ENCODE data around the gene CCND3.

CCND3 gene

DNA sequence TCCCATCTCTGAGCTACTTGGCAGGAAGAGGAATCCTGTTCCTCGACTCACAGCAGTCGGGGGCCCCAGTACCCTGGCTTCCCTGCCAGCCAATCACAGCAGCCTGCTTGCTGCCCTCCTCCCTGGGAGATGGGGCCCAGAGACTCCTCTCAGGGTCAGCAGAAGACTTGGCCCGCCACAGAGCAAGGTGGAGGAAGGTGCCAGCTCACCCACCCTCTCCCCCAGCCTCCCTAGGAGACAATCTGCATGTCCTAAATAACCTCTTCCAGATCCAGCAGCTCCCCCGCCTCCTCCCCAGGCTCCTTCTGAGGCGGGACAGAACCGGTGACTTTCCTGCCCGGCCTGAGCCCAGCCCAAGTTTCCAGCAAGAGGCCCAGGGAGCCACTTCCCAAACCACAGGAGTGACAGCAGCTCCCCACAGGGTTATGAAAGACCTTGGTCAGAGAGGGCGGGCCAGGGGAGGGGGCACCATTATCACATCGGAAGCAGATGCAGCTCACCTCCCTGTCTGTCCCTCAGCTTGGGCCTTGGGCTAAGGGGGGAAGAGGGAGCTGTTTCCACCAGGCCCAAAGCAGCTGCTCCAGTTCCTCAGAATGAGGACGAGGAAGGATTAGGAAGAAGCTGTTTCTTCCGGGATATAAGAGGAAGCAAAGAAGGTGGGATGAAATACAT lies 2.3 kb downstream of the CCND3 start:
- DNase-seq (ENCODE audit: low read depth), result peak; percentile 53
- TF ChIP-seq, protein P1, sequence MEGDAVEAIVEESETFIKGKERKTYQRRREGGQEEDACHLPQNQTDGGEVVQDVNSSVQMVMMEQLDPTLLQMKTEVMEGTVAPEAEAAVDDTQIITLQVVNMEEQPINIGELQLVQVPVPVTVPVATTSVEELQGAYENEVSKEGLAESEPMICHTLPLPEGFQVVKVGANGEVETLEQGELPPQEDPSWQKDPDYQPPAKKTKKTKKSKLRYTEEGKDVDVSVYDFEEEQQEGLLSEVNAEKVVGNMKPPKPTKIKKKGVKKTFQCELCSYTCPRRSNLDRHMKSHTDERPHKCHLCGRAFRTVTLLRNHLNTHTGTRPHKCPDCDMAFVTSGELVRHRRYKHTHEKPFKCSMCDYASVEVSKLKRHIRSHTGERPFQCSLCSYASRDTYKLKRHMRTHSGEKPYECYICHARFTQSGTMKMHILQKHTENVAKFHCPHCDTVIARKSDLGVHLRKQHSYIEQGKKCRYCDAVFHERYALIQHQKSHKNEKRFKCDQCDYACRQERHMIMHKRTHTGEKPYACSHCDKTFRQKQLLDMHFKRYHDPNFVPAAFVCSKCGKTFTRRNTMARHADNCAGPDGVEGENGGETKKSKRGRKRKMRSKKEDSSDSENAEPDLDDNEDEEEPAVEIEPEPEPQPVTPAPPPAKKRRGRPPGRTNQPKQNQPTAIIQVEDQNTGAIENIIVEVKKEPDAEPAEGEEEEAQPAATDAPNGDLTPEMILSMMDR (conservative IDR thresholded peaks at IDR 0.05; ENCODE audit: low read depth, low read length), result no peak
- peak overlapping the region; percentile 35 for H3K4me3 ChIP-seq (ENCODE audit: low read depth, low read length)

DNA sequence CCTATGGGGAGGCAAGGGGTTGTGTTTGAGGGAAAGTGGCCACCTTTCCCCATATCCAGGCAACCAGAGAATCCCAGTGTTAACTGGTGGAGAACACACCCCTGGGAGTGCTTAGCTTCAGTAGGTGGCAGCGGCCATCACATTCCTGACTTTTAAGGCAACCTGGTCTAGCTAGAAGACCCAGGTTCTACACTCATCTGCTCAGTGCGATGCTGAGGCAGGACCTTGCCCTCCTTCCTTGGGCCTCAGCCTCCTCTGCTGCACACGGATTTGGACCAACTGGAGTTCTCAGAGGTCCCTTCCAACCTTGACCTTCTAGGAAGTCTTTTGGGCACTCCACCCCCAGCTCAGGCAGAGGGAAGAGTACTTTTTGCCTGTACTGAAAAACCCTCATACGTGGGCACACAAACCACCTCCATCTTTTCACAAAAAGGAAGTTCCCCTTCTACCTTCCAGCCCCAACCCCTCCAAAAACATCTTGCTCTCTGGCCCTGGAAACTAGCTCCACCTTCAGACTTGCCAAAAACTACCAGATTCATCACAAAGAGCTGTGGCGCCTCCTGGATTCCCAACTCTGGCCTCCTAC lies 2.9 kb downstream of the CCND3 start:
- DNase-seq (ENCODE audit: low read depth), result no peak
- TF ChIP-seq, protein P1 (conservative IDR thresholded peaks at IDR 0.05; ENCODE audit: low read depth, low read length), result no peak

DNA sequence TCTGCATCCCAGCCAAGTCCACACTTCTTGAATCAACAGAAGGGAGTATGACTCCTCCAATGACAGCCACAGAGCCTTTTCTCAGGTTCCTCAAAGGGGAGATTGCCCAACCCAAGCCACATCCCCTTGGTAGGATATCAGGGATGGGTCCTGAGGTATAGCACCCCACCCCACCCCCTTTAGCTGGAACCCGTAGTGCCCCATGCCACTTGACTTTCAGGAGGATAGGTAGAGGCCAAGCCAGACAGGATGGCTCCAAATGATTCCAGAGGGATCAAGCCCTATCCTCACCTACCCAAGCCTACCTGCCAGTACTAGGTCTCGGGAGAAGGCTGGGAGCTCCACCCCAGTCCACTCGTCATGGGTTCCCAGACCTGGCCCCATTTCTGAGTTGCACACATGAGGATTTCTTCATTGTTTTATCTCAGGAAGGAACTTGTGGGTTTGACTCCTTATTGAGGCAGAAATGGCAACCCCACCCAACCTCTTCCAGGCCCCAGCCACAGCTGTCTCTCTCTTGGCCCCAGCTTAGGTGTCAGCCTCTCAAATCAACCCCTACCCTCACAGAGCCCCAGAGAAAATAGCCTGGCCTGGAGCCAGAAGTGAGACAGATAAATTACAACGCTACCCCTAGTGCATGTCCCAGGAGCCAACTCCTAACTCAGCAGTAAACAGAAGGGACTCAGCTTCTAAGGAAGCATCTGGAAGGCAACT lies 3.6 kb downstream of the CCND3 start:
- no peak overlapping the region for H3K4me3 ChIP-seq (ENCODE audit: low read depth, low read length)
- DNase-seq (ENCODE audit: low read depth), result peak; percentile 15
- TF ChIP-seq, protein P1 (conservative IDR thresholded peaks at IDR 0.05; ENCODE audit: low read depth, low read length), result no peak

More for the DNA sequence above, 2.9 kb downstream of the CCND3 start:
- no peak overlapping the region for H3K4me3 ChIP-seq (ENCODE audit: low read depth, low read length)

DNA sequence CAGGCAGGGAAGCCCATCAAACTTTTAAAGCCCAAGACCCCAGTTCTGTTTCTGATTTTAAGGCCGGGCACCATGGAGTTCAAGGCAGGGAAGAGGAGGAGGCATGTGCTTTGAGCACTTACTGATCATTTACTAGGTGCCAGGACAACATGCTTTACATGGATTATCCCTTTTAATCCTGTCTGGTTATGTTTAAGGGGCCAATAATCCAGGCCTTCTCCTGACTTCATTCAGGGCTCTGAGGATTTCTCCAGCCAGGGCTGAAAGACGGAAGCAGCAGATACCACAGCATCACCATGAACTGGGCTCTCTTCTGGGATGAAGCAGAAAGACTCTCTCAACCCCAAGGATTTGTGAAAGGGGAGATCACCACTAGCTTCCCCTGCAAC lies 4.1 kb downstream of the CCND3 start:
- no peak for DNase-seq (ENCODE audit: low read depth)
- TF ChIP-seq, protein P1 (conservative IDR thresholded peaks at IDR 0.05; ENCODE audit: low read depth, low read length), result no peak
- no peak overlapping the region for H3K4me3 ChIP-seq (ENCODE audit: low read depth, low read length)

DNA sequence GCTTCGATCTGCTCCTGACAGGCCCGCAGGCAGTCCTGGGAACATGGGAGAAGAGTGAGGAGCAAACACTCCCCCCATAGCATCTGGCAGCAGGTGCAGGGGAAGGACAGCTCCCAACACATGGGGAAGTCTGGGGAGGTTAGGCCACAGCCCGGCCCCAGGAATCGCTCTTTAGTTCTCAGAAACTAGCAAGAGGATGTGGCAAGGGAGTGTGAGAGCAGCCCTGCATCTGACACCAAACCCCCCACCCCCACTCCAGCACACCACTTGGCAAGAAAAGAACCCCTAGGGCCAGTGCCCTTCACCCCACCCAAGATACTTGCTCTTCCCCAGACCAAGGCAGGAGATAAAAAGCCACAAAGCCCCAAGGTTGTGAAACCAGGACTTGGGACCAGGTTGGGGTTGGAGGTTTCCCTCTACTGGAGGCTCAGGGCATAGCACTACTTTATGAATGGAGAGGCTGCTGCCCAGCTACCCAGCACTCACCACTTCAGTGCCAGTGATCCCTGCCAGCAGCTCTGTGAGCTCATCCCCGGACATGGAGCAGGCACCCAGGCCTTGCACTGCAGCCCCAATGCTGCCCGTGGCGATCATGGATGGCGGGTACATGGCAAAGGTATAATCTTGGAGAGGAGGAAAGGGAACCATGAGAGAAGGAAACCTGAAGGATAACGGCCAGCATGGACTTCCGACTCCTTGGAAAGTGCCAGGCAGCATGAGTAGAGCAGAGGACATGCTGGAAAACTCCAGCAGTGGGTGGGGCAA lies 5.4 kb downstream of the CCND3 start:
- no peak overlapping the region for H3K4me3 ChIP-seq (ENCODE audit: low read depth, low read length)
- peak; percentile 95 for DNase-seq (ENCODE audit: low read depth)
- TF ChIP-seq, protein P1 (conservative IDR thresholded peaks at IDR 0.05; ENCODE audit: low read depth, low read length), result peak; percentile 94

DNA sequence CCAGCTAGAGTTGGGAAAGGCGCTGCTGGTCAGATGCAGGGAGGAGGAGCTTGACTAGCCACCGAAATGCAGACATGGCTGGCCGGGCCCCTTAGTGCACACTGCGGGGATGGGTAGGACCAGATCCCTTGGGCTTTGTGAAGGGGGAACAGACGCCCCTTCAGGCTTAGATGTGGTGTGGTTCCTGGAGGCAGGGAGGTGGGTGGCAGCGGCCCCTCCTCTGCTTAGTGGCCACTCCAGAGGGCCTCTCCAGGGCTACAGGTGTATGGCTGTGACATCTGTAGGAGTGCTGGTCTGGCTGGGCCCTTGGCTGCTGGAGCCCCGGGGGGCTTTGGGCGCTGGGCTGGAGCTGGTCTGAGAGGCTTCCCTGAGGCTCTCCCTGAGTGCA lies 5.9 kb downstream of the CCND3 start:
- H3K4me3 ChIP-seq (ENCODE audit: low read depth, low read length), result no peak overlapping the region
- DNase-seq (ENCODE audit: low read depth), result no peak
- TF ChIP-seq, protein P1 (conservative IDR thresholded peaks at IDR 0.05; ENCODE audit: low read depth, low read length), result no peak
